Brain microvascular endothelial cell (primary cell): ENCODE measurements around the gene PPP1R1A.

Experiments
- DNase-seq: peaks from one replicate; pipeline ENCODE4 v3.0.0-alpha.2; 2020
- H3K27ac ChIP-seq: fragments of 250-450 bp; sonication (Bioruptor Pico); 2 replicates; pipeline ENCODE4 v1.5.1; 2020; ENCODE audit warnings: mild to moderate bottlenecking, moderate library complexity
- H3K27me3 ChIP-seq: fragments of 250-450 bp; sonication (Bioruptor Pico); replicated peaks from 2 replicates; pipeline ENCODE4 v1.5.1; 2020; ENCODE audit warnings: mild to moderate bottlenecking
- H3K36me3 ChIP-seq: fragments of 250-450 bp; sonication (Bioruptor Pico); replicated peaks from 2 replicates; pipeline ENCODE4 v1.5.1; 2020; ENCODE audit warnings: mild to moderate bottlenecking
- H3K4me3 ChIP-seq: 2 replicates; pipeline ENCODE4 v1.5.1; 2011; ENCODE audit warnings: low read depth, mild to moderate bottlenecking, control low read depth, low read length, moderate library complexity
- CTCF ChIP-seq: IDR thresholded peaks from 2 replicates; pipeline ENCODE4 v1.5.1; 2011; ENCODE audit warnings: low read depth, mild to moderate bottlenecking, moderate library complexity, low read length, control low read depth, inconsistent platforms; ENCODE audit errors: missing control alignments
- in situ Hi-C: cut with HindIII; loops from 2 replicates; pipeline ENCODE4 v1.10.0; 2017; ENCODE audit warnings: low sequenced_read_pairs, low pct_ligation_motif_present

Gene PPP1R1A

GRCh38 chr12:54541751-54542290 is 46.6 kb downstream of the PPP1R1A start:
- Histone ChIP-seq H3K36me3 (no peaks in the 10 kb centered on the region), H3K27ac (no peak overlapping the region), H3K27me3 (peaks cover 6% of the 10 kb centered on the region), H3K4me3 (no peak overlapping the region)
- no peak for TF ChIP-seq CTCF
- in situ Hi-C loops: no loop called here
- DNase-seq: no peak

GRCh38 chr12:54538136-54538700 is 50.2 kb downstream of the PPP1R1A start:
- H3K4me3 ChIP-seq: no peak overlapping the region
- in situ Hi-C loops: no loop called here
- H3K36me3 ChIP-seq: no peaks in the 10 kb centered on the region
- no peak for DNase-seq
- H3K27ac ChIP-seq: no peak overlapping the region
- peaks cover 2% of the 10 kb centered on the region for H3K27me3 ChIP-seq
- no peak for TF ChIP-seq CTCF

- H3K4me3 ChIP-seq: no peak overlapping the region
- no peaks in the 10 kb centered on the region for H3K36me3 ChIP-seq
- no peak for TF ChIP-seq CTCF
- in situ Hi-C loops: no loop called here
- no peak overlapping the region for H3K27ac ChIP-seq
- H3K27me3 ChIP-seq: no peaks in the 10 kb centered on the region
- DNase-seq: no peak
These were observed 53.0 kb downstream of the PPP1R1A start for GRCh38 chr12:54535474-54535873.

- H3K36me3 ChIP-seq: no peaks in the 10 kb centered on the region
- in situ Hi-C loops: no loop called here
- no peak for TF ChIP-seq CTCF
- no peak for DNase-seq
- no peak overlapping the region for H3K27ac ChIP-seq
- H3K4me3 ChIP-seq: no peak overlapping the region
- peaks cover 2% of the 10 kb centered on the region for H3K27me3 ChIP-seq
These were observed 58.9 kb downstream of the PPP1R1A start for GRCh38 chr12:54529581-54529980.
